Embryonic facial prominence (tissue), 1 donor: ENCODE measurements around the gene RUSF1.

ENCODE experiments used
- DNase-seq: peaks from one replicate; pipeline ENCODE4 v3.0.0-alpha.2; 2016; ENCODE audit errors: extremely low spot score

The RUSF1 gene

GRCh38 chr16:31471241-31471874 is 36.8 kb downstream of the RUSF1 start:
- DNase-seq = no peak

GRCh38 chr16:31470615-31471014 is 37.6 kb downstream of the RUSF1 start:
- DNase-seq = no peak

- no peak for DNase-seq
Measured at GRCh38 chr16:31467858-31468257, 40.3 kb downstream of the RUSF1 start.

GRCh38 chr16:31467151-31467773 is 40.9 kb downstream of the RUSF1 start:
- DNase-seq = no peak

- no peak for DNase-seq
Measured at GRCh38 chr16:31466381-31466841, 41.8 kb downstream of the RUSF1 start.

- DNase-seq = no peak
Measured at GRCh38 chr16:31465788-31466370, 42.3 kb downstream of the RUSF1 start.

- DNase-seq = no peak
Measured at GRCh38 chr16:31464781-31465260, 43.4 kb downstream of the RUSF1 start.

GRCh38 chr16:31464348-31464769 is 43.8 kb downstream of the RUSF1 start:
- no peak for DNase-seq

- no peak for DNase-seq
Measured at GRCh38 chr16:31461921-31462804, 46.0 kb downstream of the RUSF1 start.

- DNase-seq = no peak
Measured at GRCh38 chr16:31461201-31461920, 46.8 kb downstream of the RUSF1 start.

- DNase-seq = peak; percentile 31
Measured at GRCh38 chr16:31460582-31461002, 47.6 kb downstream of the RUSF1 start.

- peak; percentile 98 for DNase-seq
Measured at GRCh38 chr16:31459687-31460581, 48.3 kb downstream of the RUSF1 start.

GRCh38 chr16:31458844-31459686 is 49.1 kb downstream of the RUSF1 start, which contains the start of gene ARMC5:
Gene ARMC5 (plus strand): TSS chr16:31459501. CDS start chr16:31459525, 24 bp downstream.
- DNase-seq = peak; percentile 98

- no peak for DNase-seq
Measured at GRCh38 chr16:31458073-31458843, 49.9 kb downstream of the RUSF1 start.

- DNase-seq = no peak
Measured at GRCh38 chr16:31456988-31457360, 51.2 kb downstream of the RUSF1 start.

- no peak for DNase-seq
Measured at GRCh38 chr16:31455601-31456314, 52.4 kb downstream of the RUSF1 start.

GRCh38 chr16:31453255-31454204 is 54.7 kb downstream of the RUSF1 start:
- no peak for DNase-seq
